CMK (cell line): Measurements from ENCODE around the gene FAM107B.

Source experiments
- DNase-seq: peaks from one replicate; pipeline ENCODE4 v3.0.0-alpha.2; 2010; ENCODE audit warnings: low read depth

Gene FAM107B

DNA sequence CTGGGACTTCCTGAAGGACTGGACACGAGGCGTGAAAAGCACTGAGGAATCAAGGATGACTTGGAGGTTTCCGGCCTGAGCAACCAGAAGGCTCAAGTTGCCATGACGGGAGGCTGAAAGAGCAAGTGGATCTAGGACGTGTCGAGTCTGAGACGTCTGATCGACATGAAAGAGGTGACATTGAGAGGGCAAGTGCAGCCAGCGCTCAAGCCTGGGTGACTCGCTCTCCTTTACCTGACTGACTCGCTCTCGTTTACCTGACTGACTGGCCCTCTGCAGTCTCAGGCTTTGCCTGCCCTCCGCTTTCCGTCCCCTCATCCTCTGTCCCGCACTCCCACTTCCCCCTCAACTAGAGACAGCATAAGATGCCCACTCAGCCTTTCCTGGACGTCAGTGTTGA is 241.4 kb downstream of the FAM107B start:
- DNase-seq: no peak

DNA sequence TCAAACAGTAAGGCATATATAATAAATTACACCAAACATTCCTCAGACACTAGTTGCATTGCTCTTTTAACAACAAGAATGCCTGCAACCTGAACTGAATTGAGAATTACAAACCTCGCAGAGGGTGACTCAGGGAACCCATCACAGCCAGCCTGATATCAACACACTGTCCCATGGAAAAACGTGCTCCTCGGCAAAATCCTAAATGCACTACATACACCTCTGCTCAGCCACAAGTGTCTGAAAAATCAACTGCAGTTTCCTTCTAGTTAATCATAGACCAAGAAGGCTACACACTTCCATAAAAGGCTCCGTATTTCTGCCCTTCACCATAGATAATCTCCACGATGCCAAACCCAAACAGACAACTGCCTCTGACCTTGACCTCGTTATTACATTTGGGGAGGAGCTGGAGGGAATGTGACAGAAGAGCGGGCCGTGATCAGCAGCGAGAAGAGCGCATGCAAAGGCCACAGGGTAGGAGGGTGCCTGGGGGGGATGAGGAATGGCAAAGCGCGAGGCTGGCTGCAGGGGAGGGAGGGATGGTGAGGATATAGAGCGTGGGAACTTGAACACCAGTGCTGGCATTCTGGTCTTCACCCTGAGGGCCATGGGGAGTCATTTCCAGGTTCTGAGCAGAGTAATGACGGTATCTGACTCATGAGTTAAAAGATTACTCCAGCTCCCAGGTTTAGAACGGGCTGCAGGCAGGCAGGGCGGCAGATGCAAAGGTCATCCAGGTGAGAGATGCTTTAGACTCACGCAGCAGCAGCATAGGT is 242.0 kb downstream of the FAM107B start:
- no peak for DNase-seq

DNA sequence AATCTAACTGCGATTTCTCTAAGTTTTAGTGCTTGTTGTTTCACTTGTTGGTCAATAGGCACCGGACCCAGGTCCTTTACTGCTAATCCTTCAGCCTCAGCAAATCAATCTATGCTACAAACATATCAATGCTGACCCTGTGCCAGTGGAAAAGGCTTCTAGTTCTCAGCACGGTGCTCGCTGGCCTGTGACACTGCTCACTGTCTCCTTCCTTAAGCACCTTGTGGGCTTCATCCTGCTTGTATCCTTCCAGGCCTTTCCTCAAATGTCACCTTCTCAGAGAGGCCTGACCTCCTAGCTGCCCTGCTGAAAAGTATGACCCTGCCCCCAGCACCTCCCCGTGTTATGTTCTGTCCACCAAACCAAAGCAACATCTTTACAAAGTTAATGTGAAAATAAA is 242.7 kb downstream of the FAM107B start:
- no peak for DNase-seq

DNA sequence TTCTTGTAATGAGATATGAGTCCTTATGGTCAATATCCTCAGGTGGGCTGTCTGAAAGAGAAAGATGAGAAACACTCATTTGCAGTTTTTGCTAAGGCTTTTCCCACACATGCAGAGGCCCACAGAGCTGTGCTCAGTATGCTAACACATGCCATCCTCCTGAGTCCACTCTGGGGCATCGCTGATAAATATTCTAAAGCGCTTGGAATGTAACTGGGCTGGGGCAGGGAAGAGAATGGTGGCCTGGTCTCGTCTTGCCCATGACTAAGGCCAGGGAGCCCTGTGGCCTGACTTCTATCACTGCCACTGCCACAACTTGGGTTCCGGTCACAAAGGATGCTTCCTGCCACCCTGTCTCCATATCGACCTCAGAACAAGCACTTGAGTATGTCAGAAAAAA is 244.2 kb downstream of the FAM107B start:
- no peak for DNase-seq

DNA sequence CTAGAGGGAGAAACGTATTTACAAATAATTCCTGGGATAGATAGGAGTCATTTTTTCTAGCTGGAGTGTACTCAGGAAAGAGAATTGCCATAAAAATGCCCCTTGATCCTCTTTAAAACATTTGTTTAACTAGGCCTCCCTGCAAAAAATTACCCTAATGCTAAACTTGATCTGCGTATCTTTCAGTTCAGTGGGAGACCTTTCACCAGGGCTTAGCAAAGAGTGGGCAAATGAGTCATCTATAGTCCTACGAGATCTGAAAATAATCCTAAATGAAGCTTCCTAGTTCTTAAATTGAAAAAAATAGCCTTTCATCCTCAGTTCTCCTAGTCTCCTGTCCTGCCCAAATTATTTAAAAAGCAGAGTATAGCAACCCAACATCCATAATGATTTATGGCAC is 245.3 kb downstream of the FAM107B start:
- DNase-seq: no peak

DNA sequence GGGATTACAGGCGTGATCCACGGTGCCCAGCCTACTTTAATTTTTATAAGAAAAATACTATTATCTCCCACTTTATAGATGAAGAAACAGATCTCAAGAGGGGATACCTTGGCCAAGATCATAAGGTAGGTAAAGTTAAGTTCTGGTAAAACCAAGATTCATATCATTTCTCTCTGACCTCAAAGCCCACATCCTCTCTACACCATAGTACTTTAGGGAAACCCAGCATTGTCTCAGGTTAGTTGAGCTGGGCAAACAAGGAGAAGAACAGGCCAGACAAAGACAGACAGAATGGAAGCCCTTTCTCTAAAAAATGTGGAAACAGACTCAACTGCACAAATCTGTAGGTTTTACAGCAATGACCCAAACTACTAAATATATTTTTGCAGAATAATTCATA is 246.2 kb downstream of the FAM107B start:
- no peak for DNase-seq

DNA sequence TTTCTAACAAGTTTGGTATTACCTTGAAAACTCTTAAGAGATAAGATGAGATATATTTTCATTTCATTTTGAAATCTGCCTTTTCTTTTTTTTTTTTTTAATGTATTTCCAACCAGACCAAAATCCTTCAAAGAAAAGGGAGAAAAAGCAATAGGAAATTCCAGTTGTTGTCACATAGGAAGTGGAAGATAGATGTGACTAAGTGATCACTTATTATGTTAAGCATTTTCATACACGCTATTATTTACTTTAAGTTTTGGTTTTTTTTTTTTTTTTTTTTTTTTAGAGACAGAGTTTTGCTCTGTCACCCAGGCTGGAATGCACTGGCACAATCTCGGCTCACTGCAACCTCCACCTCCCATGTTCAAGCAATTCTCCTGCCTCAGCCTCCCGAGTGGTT is 246.8 kb downstream of the FAM107B start:
- DNase-seq: no peak

DNA sequence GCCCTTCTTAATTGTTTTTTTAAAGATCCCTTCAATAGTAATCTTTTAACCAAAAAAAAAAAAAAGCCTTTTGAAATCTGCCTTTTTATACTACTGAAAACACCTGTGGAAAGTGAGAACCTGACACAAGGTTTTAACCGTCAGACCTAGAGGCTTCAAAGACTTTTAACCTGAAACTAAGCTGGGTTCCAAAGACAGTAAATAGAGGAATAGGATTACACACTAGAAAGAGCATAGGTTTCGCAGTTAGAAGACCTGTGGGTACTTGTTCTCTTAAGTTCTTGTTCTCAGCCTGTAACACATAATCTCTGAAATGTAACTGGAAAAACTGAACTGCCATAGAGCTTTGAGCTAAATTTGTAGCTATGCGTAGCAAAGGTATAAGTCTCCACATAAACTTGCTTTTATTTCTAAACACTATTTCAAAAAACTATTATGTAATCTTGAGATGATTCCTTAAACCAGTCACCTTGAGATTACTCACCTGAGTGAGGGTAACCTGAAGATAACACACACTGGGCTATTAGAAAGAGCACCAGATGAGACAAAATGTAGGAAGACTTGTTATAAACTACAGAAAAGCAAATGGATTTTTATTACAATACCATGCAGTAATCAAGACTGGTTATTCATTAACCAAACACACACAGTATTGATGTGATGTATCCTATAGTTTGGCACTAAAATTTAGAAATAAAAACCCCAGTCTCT is 247.4 kb downstream of the FAM107B start:
- DNase-seq: no peak

DNA sequence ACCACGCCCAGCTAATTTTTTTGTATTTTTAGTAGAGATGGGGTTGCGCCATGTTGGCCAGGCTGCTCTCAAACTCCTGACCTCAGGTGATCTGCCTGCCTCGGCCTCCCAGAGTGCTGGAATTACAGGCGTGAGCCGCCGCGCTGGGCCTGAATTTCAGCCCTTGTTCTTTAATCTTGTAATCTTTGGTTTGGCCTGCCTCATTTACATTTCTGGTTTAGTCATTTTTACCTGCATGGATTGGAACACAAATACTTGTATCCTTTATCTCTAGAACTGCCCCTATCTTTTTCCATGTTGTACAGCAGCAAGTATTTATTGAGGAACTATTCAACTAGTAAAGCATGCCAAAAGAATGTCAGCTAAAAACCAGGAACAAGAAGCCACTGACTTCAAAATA is 248.4 kb downstream of the FAM107B start:
- DNase-seq: no peak

DNA sequence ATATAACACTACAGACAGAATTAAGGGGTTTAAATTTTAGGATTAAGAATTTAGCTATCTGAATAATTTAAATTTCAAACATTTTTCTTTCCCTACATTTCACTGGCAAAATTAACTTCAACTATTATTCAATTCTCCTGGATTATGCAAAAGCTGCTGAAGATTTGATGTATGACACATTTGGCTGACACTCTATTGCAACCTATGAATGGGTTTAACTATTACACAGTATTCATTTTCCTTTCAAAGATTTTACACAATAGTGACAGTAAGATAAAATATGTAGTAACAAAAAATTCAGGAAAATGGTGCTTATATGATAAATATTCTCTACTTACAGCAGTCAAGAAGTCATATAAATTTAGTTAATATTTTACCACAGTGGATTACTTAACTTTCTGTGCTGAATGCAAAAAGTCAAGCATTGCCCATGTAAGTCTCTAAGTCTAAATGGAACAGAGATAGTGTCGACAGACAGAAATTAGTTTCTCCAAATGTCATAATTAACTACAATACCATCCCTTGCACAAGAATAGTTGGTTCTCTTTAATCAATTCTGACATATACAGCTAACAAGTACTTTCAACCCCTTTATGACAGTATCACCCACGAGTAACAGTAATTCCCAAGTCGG is 249.9 kb downstream of the FAM107B start:
- no peak for DNase-seq

DNA sequence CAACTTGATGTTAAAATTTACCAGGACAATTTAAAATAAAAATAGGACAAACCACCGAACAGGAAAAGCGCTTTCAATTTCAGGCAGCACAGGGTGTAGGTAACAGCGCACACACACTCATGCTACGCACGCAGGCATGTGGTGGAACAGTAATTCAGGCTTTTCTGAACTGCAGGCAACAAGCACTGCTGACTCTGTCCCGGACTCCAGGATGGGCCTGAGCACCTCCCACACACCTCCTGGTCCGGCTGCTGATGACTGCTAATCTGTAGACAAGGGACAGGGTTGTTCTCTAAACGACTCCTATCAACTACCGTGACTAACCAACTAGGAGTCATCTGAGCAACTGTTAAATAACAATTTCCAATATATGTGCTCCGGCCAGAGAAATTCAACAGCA is 251.4 kb downstream of the FAM107B start:
- DNase-seq: no peak

DNA sequence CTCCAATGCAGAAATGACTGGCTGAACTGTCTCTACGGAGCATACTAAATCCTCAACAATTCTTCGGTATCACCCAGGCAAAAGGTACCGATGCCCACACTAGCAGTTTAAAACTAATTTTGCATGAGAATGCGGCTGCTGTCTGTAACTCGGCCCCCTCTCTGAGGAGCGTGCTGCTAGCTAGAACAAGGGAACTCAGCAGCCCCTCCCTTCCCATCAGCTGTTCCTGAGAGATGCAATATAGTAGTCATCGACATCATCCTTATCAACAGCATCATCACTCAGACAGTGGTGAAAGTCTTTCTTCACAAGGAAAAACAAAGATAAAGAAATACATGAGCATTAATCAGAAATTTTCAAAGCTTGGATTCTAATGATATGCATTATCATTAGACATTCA is 254.9 kb downstream of the FAM107B start:
- no peak for DNase-seq

DNA sequence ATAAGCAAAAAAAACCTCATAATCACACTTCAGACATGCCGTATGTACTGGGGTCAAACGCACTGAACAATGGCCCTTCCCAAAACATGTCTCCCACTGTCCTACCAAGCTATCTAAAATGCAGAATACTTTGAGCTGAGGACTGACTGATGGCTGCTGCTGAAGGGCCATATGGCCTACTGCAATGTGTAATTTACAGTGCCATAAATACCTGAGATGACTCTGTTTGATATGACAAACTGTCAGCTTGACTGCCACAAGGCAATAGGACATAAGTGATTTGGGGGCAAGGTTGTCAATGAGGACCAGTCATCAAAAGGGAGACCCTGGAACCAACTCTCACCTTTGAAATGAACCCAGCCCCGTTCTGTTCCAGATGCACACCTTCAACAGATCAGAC is 256.5 kb downstream of the FAM107B start:
- DNase-seq: no peak

DNA sequence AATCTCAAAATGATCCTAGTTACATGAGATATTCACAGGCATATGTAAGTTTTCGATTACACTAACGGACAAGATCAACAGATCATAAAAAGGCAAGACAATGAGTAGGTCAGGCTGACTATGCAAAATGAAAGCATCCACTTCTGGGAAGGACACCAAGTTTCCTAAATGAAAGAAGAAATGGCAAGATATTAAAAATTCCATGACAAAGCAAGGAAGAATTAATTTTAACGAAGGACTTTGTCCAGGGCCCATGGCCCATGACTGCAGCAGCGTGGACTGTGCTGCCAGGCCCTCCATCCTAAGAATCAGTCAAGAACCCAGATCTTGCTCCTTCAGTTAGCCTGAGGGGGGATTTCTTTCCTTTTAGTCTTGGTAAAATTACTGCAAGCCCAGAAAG is 261.6 kb downstream of the FAM107B start:
- DNase-seq: no peak

DNA sequence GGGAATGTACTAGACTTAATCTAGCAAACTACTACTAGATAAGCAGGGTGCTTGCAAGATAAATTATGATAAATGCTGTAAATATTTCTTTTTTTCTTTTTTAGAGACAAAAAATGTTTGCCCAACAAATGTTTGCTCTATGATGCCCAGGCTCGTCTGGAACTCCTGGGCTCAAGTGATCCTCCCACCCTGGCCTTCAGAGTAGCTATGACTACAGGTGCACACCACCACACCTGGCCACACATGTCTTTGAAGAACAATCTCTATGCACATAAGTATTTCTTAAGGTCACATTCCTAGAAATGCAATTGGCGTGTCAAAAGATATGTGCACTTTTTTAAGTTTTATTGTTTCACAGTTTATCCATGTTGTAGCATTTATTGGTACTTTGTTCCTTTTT is 264.4 kb downstream of the FAM107B start:
- no peak for DNase-seq

DNA sequence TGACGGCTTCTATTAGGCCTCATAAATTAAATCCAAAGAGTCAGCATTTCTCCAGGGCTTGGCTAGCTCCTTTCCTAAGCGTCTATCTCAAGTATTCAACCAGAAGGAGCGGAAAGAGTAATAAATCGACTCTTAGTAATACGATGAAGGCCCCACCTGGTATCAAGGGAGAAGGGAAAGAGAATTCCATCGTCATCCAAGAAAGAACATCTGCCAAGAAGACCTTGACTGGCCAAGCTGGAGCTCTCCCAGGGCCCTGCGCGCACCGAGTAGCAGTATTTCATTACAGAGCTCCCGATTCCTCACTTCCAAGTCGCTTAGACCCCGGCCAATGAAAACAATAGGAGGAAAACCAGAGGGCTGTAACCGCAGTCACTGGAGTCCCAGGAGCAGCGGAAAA is 266.0 kb downstream of the FAM107B start:
- no peak for DNase-seq

DNA sequence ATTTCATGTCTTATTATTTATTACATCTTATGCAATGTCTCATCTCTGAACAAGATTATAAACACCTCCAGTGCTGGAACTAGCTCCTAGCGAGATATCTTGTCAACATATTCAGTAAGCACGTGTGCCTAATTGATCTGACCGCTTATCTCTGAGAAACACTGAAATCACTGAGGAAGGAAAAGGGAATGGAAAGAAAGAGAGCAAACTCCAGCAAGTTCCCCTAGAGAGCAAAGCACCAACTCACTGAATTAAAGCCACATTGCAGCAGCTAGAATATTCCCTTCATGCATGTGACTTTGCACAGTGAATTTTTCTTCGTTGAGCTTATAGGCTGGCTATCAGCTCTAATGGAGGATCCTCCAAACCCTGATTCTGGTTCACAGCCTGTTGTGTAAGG is 266.9 kb downstream of the FAM107B start:
- no peak for DNase-seq

DNA sequence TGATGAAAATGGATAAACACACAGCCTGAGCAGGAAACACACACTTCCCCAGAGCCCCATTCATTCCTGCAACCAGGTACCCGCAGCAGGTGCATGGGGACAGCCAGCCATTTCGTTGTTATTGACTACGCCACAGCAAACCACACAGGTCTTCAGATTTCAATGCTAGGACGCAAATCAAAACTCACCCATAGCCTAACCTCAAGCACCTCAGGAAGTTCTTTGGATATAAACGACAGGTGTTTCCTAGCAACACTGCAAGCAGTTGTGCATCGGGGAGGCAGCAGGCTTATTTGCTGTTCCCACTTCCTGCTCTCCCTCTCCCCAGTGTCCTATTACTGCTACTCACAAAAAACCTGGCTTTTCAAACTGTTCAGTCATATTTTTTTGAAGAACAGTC is 267.5 kb downstream of the FAM107B start:
- no peak for DNase-seq

DNA sequence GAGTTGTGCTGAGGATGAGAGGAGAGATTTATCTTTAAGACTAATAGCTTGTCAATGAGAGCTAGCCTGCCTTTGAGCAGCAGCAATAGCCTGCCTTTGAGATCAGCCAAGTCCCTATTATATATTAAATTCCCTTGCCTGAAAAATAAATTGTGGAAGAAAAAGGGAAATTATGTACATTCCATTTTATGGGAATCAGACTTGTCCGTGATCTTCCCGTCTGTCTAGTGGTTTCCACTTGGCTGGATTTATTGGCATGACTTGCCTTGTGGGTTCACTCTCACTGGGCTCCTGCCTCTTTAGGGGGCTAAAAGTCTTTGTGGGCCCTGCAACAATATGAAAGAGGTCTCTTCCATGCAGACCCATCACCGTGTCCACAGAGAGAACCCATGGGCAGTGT is 272.3 kb downstream of the FAM107B start:
- DNase-seq: no peak

DNA sequence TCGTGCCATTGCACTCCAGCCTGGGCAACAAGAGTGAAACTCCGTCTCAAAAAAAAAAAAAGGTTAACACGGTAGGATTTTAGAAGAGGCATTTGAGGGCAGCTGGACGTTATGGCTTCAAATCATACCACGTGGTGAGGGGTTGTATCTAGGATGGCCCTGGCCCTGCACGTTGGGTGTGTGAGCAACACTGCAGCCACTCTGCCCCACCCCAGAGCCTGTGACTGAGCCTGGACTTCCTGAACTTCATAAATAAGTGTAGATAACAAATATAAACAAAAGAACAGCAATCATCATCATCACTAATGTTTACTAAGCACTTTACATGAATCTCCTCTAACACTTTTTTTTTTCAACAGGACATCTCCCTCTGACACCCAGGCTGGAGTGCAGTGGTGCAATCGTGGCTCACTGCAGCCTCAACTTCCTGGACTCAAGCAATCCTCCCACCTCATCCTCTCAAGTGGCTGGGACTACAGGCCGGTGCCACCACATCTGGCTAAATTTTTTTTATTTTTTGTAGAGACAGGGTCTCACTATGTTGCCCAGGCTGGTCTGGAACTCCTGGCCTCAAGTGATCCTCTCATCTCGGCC is 274.4 kb downstream of the FAM107B start:
- no peak for DNase-seq

DNA sequence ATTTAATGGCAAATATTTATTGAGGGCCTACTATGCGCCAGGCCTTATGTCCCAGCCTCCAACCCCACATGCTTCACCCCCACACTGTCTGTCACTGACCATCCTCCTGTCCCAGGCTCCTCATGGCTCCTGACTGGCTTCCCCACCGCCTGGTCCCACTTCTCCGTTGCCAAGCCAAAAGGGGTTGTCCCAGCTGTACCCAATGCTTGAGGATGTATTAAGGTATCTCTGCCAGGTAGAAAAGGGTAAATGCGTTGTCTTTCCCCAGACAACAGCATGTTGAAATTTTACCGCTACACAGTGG is 275.1 kb downstream of the FAM107B start:
- DNase-seq: no peak

DNA sequence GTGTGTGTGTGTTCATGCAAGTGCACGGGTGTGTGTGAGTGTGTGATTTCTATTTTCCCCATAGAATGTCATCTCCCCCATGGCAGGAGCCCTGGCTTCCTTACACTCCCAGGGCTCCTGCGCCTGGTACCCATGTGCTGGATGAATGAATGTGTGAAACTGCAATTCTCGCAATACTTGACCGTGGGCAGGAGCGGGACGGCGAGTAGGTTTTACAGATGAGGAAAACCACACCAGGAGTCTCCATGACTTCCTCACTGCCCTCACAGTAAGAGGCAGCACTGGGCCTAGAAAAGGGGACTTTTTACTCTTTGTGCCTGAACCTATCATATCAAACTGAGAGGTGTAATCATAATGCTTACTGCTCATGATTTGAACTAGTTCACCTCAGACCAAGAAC is 276.4 kb downstream of the FAM107B start:
- DNase-seq: no peak

DNA sequence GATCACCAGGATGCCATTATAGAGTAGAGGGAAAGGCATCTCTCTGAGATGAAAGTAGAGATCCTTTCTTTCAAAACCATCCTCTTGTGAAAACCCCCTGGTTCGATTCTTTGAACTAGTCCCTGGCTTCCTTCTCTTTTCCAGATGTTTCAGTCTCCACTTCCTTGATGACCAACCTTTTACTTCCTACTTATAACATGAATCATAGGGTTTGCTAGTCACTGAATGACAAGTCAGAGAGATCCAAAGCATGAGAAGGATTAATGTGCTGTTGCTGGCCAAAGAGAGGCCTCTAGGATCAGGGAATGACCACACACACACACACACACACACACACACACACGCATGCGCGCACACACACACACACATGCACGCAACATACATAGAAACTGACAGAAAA is 282.9 kb downstream of the FAM107B start:
- DNase-seq: no peak
